ENCODE data around the gene STX5.
"Not testable (repeated sequence)": the region's sequence is repeated elsewhere in the genome, so short reads cannot be mapped to it uniquely, and the experiment has no call there.

STX5 gene

GRCh38 chr11:62854013-62854824, 22.4 kb upstream of the STX5 start:
- no peak for DNase-seq

- no peak for DNase-seq
Measured at GRCh38 chr11:62853279-62853965, 21.6 kb upstream of the STX5 start.

- DNase-seq = no peak
Measured at GRCh38 chr11:62852523-62853188, 20.8 kb upstream of the STX5 start.

GRCh38 chr11:62851807-62852522, 20.1 kb upstream of the STX5 start:
- no peak for DNase-seq

GRCh38 chr11:62850911-62851806, 19.3 kb upstream of the STX5 start:
- no peak for DNase-seq

GRCh38 chr11:62847767-62848314, 16.0 kb upstream of the STX5 start:
- DNase-seq = no peak

- no peak for DNase-seq
Measured at GRCh38 chr11:62846177-62846576, 14.3 kb upstream of the STX5 start.

GRCh38 chr11:62844154-62844553, 12.3 kb upstream of the STX5 start:
- DNase-seq = no peak

- no peak for DNase-seq
Measured at GRCh38 chr11:62843466-62843865, 11.6 kb upstream of the STX5 start.

GRCh38 chr11:62842891-62843290, 11.0 kb upstream of the STX5 start:
- DNase-seq = not testable (repeated sequence)

- DNase-seq = peak; percentile 66
Measured at GRCh38 chr11:62842171-62842741, 10.4 kb upstream of the STX5 start.

- DNase-seq = peak; percentile 93
Measured at GRCh38 chr11:62841361-62842170, 9.7 kb upstream of the STX5 start.

- DNase-seq = peak; percentile 63
Measured at GRCh38 chr11:62840721-62841360, 9.0 kb upstream of the STX5 start.

GRCh38 chr11:62839050-62839945, 7.4 kb upstream of the STX5 start, which contains the start of gene WDR74:
TSS of gene WDR74 (minus strand) at chr11:62839590. CDS start at chr11:62839570, 20 bp downstream.
- DNase-seq = peak; percentile 95

- no peak for DNase-seq
Measured at GRCh38 chr11:62835336-62835735, 3.5 kb upstream of the STX5 start.

- DNase-seq = no peak
Measured at GRCh38 chr11:62832336-62833234, 734 bp upstream of the STX5 start, which contains the start of gene TEX54. TSS of gene TEX54 (minus strand) at chr11:62832841.

- DNase-seq = no peak
Measured at GRCh38 chr11:62830904-62831519, 839 bp downstream of the STX5 start.

All from left hindlimb (tissue), 1 donor.